GM04503 (cell line): Measurements from ENCODE around the gene DNAH9.

Source experiments
- DNase-seq: peaks from one replicate; pipeline ENCODE4 v3.0.0-alpha.2; 2012; ENCODE audit warnings: low read depth

The DNAH9 gene

DNA sequence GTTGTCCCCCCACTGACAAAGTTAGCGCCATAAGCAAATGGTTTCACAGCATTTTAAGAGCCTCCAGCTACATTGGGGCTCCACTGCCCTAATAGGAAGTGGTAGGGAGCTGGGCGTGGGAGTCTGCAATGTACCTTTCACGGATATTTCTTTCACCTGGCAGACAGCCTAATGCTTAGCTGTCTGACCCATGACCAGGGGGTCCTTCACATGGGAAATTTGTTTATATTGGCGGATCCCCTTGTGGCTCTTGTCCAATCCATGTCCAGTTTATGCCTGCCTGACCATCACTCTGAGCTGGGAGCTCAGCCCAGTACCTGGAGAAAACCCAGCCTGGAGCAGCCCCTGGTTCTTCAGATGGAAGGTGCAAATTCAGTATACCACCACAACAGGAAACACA is 254.0 kb downstream of the DNAH9 start:
- no peak for DNase-seq

DNA sequence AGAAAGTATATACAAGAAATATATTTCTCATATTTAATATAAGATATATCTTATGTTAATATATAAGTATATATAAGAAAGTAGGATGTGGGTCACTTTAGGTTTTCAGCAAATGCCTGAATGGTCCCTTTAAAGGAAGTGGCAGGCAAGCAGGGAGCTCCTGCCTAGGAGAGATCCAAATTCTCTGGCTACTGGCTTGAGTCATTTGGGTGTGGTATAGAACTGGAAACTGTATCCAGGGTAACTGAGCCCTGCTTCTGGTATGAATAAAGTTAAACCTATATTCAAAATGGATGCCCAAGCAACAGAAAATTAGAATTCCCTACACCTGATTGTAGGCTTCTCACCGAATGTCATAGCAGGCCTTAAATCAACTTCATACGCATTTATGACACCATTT is 254.6 kb downstream of the DNAH9 start:
- DNase-seq = no peak

DNA sequence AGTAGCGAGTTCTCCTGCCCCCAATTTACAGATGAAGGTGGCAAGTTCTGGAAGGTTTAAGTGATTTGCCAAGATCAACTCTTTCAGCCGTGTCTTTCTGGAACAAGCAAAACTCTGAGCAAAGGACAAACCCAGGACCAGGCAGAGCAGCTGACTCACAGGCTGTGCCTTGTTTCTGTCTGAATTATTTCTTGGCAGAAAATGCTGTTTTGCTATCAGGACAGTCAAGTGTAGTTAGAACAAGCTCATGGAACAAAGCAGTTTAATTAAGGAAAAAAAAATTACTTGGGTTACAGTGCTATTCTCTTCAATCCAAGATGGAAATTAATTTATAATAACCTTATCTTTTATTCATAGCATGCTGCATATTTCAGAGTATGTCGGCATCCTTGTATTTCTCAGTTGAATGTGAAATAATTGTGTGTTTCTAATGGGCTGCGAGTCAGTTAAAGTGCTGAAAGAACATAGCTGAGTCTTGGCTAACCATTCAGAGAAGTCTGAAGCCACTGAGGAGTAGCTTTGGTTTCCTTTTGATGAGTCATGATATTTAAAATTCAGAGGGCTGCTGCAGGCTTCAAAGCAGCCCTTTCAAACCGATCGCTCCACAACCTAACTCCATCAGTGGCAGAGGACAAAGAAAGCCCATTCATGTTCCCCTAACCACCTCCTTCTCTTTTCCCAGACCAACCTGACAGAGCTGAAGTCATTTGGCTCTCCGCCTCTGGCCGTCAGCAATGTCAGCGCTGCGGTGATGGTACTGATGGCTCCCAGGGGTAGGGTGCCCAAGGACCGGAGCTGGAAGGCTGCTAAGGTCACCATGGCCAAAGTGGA is 255.3 kb downstream of the DNAH9 start:
- DNase-seq = no peak

DNA sequence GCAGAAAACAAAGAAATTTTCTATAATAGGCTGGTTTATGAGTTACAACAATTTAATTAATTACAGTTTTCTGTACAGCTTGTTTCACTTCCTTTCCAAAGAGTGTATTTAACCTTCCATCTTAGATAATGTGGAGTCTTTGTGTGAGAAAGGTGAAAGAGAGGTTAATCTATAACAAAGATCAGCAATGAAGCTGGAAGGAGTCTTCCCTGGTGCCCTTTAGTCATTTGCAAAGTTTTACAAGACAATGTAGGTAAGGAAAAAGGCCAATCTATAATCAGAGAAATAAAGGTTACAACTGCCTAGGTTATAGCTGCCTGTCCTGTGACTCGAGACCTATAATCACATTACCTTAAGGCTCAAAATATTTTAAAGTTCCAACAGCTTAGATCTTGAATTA is 257.0 kb downstream of the DNAH9 start:
- DNase-seq = no peak

DNA sequence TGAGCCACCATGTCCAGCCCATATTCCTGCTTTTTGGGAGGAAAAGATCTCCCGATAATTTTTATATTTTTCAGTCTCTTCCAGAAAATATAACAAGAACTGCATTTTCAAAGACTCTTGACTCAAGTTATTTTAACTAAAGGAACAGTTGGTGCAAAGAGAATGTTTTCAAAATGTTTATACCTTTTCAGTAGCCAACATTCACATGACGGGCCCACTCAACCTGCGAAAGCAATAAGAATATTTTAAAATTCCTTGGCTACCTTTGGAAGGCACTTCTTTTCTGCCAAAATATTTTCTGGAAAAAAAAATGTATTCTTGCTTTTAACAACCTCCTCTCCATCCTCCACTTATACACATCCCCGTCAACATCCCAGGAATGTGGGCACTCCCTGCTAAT is 258.7 kb downstream of the DNAH9 start:
- DNase-seq = no peak

DNA sequence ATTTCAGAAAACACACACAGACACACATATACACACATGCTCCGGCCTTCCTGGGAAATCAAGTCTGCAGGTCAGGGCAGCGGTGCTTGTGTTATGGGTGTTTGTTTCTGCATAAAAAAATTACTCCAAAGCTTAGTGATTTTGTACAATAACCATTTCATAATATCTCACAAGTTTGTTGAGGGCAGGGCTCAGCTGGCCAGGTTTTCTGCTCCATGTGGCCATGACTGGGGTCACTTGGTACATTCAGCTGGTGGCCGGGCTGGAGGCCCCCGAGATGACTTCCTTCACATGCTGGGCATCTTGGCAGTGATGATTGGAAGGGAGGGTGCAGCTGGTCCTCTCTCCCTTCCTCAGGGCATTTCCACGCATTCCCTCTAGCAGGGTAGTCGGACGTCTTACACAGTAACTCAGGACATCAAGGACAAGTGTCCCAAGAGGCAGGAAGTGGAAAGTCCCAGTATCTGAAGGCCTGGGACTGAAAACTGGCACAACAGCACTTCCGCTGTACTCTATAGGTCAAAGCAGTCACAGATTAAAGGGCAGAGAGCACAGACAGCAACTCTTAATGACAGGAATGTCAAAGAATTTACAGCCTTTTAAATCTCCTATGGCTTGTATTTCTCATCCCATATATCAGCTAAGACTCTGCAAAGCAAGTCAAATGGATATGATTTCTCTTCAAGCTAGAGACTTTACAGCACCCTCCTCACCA is 271.6 kb downstream of the DNAH9 start:
- no peak for DNase-seq

DNA sequence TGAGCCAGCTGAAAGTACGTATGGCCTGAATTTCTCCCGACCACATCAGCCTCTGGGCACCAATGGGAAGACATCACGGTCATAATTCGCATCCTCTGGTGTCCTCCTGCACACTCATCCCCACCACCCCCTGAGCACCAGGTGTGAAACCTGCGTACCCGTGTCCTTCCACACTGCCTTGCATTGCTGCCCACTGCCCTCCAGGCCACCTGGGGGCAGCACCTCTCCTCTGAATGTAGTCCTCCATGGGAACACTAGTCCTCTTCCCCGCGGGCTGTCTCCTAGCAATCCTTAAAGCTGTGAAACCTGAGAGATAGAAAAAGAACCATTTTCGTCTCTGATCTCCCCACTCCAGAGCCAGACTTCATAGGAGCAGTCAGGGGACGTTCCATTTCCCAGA is 273.5 kb downstream of the DNAH9 start:
- DNase-seq = no peak

DNA sequence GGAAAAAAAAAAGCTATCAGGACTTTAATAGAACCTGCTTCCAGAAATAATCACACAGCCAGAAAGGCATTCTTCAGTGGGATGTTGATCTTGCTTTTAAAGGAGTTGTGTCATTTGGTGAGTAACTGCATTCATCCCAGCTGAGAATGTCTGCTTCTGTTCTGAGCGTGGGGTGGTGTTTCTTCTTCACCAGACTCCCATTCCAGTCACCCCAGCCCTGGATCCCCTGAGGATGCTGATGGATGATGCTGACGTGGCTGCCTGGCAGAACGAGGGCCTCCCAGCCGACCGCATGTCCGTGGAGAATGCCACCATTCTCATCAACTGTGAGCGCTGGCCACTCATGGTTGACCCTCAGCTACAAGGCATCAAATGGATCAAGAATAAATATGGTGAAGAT is 276.5 kb downstream of the DNAH9 start:
- DNase-seq = no peak

DNA sequence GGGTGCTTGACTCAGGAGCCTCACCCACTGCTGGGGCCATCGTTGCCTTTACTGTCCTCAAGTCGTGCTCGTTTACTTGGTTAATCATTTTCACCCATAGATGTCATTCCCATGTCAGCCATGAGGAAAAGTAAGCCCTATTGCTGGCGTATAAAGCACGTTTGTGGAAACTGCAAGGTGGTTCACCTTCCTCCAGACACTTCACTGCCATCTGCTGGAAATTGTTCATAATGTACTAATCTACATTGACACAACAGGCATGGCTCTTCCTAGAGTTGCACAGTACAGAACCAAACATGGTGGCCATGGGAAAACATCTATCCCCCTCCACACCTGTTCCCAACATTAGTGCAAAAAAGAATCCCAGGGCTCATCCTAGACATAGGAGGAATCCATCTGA is 282.4 kb downstream of the DNAH9 start:
- DNase-seq = no peak

DNA sequence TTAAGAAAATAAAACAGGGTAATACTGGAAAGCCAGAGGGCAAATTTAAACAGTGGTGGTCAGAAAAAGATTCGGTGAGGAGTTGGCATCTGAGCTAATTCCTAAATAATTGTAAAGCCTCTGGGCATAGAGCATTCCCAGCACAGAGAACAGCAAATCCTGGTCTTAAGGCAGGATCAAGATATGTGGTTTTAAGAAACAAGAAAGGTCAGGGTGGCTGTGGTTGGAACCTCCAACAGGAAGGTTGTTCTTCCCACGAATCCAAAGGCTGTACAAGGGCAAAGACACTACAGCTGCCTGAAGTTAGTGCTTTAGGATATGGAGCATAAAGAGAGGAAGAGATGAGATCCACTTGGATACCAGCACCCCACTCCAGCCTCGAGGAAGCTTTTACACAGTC is 284.4 kb downstream of the DNAH9 start:
- DNase-seq = no peak

DNA sequence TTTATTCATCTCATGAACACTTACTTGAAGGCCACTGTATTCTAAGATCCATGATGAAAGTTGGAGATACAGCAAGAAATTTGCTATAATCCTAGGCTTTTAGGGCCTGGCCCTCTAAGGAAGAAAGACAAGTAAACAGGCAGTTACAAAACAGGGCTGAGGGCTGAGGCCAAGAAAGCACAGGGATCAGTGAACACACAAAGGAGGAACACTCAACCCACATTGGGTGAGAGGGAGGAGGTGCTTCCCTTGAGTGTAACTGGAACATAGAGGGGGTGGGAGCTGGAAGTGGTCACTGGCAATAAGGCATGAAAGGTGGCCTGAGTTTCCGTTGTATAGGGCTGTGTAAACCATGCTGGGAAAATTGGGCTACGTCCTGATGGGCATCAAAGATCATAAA is 286.8 kb downstream of the DNAH9 start:
- DNase-seq = no peak

DNA sequence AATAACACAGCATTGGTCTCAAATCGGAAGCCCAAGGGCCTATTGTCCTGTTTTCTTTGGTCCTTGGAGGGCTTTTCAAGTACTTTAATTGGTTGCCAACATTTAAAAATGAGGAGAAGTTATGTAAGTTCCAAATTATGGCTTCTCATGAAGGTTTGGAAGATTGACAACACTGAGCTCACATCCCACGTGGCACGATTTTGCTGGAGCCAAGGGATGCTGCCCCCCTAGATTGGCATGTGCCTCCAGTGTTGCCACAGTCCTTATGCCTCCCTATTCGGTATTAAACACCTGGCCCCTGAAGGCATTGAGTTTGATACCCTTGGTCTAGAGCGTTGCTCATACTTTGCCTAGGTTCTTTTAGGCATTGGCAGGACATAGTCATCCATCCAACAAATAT is 291.0 kb downstream of the DNAH9 start:
- DNase-seq = no peak

DNA sequence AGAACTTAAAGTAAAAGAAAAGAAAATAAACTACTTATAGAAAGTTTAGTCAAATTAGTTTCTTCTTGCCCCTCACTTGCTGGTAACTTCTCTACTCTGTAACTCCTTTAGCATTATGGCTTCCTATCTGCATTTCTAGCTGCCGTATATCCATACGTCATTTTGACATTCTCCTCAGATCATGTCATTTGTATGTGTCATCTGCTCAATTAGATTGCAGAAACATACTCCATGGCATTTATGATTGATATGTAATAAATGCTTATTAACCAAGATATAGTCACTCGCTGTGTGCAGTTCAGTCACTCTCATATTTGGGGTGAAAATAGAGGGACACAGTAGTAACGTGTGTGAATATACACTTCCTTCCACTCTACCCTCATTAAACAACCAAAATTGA is 295.6 kb downstream of the DNAH9 start:
- no peak for DNase-seq

DNA sequence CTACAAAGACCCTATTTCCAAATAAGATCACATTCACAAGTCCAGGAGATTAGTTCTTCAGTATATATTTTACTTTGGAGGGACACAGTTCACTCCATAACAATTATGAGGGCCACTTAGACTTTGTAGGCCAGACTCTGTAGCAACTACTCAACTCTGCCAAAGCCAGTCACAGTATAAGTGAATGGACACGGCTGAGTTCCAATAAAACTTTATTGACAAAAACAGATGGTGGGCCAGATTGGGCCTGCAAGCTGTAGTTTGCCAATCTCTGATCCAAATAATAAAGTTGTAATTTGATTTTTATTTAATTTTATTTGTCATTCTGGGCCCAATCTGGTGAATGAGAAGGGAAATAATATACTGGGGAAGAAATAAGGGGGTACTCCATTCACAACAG is 297.9 kb downstream of the DNAH9 start:
- no peak for DNase-seq

DNA sequence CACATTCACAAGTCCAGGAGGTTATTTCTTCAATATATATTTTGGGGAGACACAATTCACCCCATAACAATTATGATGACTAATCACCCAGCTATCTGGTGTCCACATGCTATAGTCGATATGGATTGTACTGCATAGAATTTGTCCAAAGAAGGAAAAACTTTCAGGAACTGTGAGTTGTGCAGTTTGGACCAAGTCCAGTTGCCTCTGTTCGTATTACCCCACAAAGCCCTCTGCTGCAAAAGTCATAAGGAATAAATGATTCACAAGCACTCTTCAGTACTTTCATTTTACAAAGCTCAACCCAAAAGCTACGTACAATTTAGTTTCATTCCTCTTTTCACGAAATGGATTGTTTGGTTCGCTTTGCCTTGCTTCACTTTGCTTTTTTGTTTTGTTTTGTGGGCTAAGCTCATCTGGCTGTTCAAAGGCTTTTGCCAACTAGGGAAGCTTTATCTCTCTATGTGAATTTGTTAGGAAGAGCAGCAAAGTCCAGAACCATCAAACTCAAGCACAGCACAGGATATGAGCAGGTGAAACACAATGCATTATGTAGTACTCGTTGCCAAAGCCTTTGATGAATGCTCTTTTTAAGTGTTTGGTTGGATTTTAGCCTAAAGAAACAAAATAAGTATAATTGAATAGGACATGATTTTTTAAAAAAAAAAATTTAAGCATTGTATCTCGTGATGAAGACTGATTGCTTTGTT is 300.4 kb downstream of the DNAH9 start:
- no peak for DNase-seq

DNA sequence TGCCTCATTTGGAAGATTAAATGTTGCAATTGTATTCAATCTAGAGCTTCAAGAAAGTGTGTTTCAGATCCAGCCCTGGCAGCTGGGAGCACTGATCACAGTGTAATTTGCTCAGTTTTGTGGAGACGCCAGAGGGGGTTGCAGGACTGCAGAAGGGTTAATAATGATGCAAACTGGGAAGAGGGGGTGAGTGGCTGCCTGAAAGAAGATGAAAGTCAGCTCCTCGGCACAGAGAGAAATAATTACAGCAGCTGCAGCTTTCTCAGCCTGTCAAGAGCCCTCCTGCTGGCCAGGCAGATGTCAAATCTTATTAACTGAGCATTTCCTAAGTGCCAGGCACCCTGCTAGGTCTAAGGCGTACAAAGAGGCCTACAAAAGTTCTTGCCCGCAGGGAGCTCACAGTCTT is 301.3 kb downstream of the DNAH9 start:
- no peak for DNase-seq

DNA sequence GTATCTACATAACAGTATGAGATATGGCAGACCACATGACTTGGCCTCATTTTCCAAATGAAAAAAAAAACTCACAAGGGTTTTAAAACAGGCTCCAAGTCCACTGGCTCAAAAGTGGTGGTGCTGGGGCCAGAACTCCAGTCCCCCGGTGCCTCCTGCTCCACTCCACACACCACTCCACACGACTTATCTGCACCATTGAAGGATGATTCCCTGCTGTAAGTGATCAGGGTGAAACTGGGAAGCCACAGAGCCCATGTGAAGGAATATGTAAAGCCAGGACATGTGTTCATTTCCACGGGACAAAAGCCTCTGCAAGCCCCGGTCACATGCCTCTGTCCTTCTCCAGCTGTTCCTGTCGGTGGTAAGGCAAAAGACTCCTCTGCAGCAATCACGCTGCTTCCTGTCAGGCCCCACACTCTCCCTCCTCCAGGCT is 301.8 kb downstream of the DNAH9 start:
- DNase-seq = no peak

DNA sequence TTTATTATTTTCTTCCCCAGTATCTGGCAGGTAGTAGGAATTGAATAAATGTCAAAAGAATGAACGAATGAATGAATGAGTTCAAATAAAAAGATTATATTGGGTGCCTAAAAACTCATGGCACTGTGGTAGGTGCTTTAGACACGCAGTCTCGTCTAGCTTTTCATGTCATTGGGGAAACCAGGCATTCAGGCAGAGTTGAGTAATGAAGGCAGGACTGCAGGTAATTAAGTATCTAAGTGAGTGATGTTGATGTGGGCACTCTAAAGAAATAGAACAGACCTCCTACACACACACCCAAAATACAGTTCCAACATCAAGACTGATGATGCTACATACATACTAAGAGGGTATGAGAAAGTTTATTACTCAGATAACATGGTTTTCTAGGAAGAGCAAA is 302.4 kb downstream of the DNAH9 start:
- DNase-seq = no peak

DNA sequence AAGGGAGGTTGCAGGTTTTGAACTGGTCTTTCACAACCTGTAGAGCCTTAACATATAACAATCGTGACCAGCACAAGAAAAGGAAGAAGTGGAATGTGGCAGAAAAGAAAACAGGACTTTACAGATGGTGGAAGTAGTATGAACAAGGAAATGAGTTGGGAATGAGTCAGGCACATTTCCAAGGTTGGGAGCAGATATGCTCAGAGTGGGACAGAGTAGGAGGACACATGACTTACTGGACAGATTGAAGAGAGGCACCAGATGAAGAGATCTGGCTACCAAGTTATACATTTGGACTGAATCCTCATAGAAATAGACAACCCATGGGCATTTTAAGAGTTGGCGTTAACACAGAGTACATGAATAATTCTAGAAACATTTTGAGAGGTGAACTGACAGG is 303.7 kb downstream of the DNAH9 start:
- no peak for DNase-seq

DNA sequence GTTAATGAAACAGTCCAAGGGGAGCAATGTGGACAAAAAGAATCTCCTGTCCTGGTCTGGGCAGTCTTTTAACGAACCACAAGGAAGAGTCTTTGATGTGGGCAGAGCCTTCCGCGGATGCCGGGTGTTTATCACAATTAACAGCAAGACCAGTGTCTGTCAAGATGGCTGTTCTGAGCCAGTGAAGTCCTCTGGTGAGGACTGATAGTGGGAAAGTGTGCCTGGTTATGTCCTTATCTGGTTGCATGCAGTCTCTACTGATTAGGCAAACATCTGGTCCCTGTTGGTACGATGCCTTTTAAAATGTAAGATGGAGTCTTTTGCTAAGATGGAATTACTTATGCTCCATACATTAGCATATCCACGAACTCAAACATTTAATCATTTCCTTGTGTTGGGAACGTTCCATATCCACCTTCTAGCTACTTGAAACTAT is 310.5 kb downstream of the DNAH9 start:
- DNase-seq = no peak

DNA sequence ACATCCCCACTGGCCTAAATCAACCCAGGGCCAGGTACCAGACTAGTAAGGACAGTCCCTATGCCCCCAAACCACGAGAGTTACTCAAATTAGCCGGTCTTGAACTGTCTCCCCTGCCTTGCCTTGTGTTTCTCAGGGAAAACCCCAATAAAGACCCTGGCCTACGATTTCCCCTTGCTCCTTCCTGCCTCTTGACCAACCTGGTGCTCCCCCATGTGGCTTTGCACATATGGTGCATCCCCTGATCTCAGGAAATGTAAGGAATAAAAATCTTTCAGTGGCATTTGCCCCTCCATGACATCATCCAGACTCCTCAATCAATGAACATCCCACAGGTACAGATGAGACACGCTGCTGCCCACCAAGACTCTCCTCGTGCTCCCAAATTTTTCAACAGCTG is 311.1 kb downstream of the DNAH9 start:
- no peak for DNase-seq

DNA sequence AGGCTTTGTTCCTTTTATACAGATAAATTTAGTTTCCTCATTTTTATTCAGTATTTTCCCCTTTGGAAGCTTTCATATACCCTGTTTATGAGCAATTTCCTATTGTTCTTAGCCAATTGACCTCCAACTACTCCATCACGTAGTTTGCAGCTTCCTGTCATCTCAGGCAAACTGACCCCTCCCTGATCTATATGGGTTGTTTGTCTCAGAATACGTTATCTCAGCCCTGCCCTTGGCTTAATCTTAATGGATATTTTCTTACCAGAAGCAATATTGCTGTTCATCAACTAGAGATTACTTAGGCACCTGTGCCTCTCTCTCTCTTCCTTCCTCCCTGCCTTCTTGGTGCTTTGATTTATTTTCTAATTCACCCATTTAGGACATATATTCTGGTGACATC is 317.8 kb downstream of the DNAH9 start:
- DNase-seq = no peak

DNA sequence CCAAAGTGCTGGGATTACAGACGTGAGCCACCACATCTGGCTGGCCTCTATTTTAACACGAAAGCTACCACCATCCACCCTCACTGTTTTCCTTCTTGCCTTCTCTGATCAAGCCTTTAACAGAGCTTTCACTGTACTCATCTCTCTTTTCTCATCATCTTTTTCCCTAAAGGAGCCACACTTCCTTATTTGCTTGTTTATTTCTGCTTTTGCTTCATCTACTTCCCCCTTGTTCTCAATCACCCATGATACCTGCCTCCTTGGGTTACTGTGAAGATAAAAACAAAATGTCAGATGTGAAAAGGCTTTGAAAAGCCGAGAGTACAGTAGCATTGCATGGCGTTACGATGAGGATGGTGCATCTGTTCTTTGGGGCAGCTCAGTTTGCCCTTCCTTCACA is 319.1 kb downstream of the DNAH9 start:
- no peak for DNase-seq
